NCI-H187 treated with DMSO at 0.1 percent for 48 hours (cell line): ENCODE results near the gene SLC22A17.

Experiments used
- DNase-seq: peaks from one replicate; lab custom pipeline; 2025; lab: John Stamatoyannopoulos, UW

SLC22A17 gene

DNA sequence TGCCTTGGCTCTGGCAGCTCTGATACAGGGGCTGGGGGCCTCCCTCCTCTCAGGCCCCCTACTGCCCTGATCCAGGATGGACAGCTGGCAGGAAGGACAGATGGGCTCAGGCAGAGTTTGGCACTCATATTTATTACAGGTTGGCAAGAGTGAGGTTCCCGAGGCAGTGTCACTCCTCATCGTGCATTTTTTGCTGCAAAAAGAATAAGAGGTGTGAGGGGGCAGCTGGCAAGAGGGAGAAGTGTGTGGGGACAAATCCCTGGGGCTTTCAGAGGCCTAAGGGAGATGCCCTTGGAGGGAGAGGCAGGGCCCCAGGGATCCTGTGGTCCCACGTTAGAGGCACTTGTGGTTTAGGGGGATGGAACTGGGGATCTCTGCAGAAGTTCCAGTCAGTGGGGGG lies 29.2 kb upstream of the SLC22A17 start:
- no peak for DNase-seq

DNA sequence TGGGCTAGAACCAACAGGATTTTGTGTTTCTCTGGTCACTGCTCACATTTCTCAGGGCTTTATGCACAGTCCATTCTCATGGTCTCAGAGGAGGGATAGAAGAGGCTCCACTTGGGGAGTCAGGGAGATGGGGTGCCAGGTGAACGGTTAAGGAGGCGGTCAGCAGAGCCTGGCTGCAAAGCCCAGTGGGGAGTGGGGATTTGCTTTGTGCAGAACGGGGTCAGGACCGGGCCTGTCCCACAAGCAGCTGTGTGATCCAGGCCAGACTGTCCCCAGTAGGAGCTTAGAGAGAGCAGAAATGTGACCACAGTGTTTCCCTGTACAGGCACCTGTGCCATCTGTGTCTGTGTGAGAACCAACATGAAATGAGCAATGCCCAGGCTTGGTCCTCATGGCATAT lies 28.3 kb upstream of the SLC22A17 start:
- DNase-seq, result no peak

DNA sequence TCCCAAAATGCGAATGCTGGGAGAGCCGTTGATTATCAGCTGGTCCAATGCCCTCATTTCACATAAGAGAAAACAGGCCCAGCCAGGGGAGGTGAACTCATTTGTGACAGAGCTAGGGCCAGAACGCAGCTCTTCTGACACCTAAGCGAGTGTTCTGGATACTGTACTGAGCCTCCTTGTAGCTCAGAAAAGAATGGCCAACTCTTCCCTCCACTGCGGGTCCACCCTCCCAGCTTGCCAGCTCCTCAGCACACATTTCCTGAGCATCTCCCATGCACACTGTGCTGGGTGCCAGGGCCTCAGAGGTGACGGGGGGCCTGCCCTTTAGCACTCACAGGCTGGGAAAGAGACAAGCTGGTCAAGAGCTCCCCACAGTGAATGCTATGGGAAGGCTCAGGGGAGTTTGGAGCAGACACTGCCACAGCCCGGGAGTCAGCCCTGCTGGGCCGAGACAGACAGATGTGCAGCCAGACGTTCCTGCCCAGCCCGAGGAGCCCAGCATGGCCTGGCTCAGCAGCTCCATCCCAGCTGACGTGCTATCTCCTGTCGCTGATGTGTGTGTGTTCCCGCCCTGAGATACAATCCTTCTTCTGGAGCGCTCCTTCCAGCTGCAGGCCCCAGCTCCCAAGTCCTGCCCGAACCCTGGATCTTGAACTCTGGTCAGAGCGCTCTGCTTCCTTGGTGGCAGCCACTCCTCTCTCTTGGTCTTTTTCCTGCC lies 27.7 kb upstream of the SLC22A17 start:
- DNase-seq, result no peak

DNA sequence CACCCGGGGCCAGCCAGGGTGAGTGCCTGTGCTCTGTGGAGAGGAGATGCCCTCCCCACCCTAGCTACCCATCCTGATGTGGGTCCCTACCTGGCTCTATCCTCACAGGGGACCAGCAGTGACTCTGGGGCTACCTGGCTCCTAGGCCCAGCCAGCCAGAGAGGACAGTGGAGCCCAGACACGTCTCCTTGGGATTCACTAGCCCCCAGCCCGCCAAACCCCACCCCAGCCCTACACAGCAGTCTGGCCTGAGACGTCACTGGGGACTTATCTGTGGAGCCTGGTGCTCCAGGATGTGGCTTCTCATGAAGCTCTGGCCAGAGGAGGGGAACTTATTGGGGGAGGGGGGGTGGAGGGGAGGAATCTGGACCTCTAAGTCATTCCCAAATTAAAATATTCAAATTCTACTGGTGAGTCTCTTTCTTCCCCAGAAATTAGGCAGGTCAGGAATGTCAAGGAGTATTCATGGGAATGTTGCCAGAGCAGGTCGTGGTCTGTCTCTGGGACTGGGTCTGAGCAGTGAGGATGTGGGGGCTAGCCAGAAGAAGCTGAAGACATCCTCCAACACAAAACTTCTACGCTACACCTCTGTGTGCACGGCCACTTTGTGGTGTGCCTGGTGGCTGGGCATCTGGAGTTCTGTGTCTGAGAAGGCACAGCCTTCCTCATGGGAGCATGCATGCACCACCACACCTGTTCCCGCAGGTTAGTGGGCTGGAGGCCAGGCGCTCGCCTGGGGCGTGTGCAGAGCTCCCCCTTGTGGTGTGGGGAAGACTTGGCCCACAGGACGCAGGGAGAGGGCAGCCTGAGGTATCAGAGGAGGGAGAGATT lies 26.9 kb upstream of the SLC22A17 start:
- DNase-seq, result no peak

- DNase-seq, result no peak
Observed at GRCh38 chr14:23378612-23379220, 26.0 kb upstream of the SLC22A17 start.

DNA sequence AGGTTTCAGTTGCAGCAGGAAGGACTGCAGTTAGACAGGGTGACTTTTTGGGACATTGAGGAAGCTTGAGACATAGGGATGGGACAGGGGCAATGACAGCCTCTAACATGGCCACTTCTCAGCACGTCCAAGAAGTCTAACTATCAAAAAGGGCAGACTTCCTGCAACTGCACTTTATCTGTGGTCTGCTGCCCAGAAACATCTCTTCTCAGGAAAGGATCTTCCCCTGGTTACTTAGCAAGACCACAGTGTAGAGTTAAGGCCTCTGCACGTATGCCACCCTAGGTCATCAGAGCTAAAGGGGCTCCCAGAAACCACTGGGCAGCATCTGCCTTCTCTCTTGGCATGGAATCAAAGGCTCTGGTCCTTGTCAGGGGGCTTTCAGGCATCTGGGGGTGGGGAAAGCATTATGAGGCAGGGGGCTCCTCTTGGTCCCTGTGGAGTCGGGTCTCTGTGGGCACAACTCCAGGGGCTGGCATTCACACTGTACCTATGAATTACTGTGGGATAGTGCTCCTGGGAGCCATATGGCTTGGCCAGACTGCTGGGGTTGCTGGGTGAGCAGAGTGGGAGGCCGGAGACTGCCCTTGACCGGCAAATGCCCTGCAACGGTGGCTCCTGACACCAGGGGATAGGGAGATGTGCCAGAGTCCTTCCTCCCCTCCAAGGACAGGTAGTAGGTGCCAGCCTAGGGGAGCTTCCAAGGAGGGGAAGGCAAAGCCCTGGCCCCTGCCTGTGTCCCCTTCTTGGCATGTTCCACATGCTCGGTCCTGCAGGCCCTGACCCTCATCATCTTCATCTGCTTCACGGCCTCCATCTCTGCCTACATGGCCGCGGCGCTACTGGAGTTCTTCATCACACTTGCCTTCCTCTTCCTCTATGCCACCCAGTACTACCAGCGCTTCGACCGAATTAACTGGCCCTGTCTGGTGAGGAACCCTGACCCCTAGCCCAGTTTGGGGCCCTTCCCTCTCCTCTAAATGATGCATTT lies 25.2 kb upstream of the SLC22A17 start:
- no peak for DNase-seq

GRCh38 chr14:23377198-23377550 lies 24.5 kb upstream of the SLC22A17 start:
- no peak for DNase-seq

GRCh38 chr14:23376482-23377197 lies 24.0 kb upstream of the SLC22A17 start, which contains the start of gene CMTM5:
Gene CMTM5, plus strand, starts transcription at chr14:23377046. Its CDS starts 206 bp downstream, at chr14:23377252.
- no peak for DNase-seq

- no peak for DNase-seq
Observed at GRCh38 chr14:23375527-23376251, 23.0 kb upstream of the SLC22A17 start.

DNA sequence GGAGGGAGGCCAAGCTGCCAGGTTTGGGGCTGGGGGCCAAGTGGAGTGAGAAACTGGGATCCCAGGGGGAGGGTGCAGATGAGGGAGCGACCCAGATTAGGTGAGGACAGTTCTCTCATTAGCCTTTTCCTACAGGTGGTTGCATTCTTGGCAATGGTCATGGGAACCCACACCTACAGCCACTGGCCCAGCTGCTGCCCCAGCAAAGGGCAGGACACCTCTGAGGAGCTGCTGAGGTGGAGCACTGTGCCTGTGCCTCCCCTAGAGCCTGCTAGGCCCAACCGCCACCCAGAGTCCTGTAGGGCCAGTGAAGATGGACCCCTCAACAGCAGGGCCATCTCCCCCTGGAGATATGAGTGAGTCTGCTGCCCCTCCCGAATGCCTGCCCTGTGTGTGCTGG lies 20.4 kb upstream of the SLC22A17 start:
- no peak for DNase-seq

DNA sequence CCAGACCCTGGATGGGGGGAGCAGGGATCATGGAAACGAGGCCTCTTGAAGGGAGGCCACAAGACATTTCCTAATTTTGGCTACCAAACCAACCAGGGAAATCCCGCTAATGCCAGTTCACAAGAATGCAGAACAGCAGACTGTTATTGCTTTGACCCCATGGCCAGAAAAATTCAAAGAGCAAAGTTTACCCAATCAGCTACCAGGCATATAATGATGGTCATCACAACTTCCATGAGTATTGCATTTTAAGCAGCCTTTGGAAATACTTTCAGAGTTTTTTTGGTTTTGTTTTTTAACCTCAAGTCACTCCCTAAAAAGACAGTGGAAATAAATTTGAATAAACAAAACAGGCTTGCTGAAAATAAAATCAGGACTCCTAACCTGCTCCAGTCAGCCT lies 19.8 kb upstream of the SLC22A17 start, which contains the start of gene IL25:
Gene IL25 (plus strand): TSS at position 301 of the 400 bp plus-strand sequence.
- no peak for DNase-seq

DNA sequence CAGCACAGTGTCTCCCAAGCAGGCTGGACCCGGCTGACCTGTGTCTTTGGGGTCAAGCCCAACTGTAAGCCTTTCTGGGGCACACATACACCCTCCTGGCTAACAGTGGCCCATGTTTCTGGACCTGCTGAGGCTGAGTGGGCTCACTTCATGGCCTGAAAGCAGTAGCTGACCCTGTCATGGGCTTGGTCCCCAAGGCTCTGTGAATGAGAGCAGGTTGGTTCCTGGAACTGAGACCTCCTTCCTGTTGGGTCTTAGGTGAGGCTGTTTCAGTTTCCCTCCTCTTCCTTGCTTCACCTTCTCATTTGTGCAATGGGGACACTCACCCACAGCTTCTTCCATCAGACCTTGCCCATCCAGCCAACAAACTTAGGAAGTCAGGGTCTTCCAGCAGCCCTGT lies 19.2 kb upstream of the SLC22A17 start:
- DNase-seq, result no peak

DNA sequence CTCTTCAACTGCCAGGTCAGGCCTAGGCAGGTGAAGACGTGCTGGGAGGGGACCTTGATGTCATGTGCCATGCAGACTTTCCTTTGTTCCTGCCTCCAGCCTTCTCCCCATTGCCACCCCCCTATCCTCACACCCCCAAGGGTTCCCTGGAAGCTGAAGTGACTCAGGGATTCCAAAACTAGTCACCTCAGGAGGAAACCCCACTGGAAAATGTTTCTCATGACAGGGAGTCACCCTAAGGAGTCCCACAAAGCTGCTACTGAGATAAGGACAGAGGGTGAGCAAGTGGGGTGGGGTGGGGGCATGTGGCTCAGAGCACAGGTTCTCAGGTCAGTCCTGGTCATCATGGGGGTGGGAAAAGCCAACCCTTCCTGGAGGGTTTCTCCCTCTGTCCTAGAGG lies 17.5 kb upstream of the SLC22A17 start:
- DNase-seq, result no peak

GRCh38 chr14:23366426-23366921 lies 13.8 kb upstream of the SLC22A17 start:
- no peak for DNase-seq

DNA sequence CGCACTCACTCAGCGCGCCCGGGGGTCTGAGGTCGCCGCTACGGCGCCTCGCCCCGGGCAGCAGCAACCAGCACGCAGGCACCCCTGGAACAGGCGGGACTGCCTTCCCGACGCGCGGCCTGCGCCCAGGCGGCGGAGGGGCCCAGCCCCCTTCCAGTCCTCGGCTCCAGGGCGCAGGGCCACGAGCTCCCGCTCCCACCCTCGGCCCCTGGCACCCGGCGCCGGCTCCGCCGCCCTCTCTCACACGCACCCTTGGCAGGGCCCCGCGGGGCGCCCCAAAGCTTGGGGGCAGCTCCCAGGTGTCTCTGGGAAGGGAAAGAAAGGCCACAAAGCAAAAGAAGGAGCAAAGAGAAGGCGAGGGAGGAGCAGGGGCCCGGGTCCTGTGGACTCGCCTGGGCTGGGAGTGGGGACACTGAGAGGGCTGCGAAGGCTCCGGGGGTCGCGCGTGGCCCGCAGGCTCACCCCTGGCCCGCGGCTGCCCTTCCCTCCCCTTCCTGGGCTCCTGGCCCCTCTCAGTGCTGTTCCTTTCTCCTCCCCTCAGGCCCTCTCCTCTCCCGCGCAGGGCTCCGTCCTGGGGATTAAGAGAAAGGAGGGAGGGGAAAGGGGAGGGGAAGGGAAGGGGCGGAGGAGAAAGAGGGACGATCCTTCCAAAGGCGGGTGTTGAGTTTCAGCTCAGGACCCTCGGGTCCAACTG lies 13.2 kb upstream of the SLC22A17 start:
- DNase-seq, result no peak

- no peak for DNase-seq
Observed at GRCh38 chr14:23365036-23365731, 12.5 kb upstream of the SLC22A17 start, which contains the start of gene EFS. Gene EFS, minus strand, starts transcription at chr14:23365172. Its CDS starts 147 bp downstream, at chr14:23365025.

GRCh38 chr14:23364164-23365035 lies 11.7 kb upstream of the SLC22A17 start:
- DNase-seq, result no peak

DNA sequence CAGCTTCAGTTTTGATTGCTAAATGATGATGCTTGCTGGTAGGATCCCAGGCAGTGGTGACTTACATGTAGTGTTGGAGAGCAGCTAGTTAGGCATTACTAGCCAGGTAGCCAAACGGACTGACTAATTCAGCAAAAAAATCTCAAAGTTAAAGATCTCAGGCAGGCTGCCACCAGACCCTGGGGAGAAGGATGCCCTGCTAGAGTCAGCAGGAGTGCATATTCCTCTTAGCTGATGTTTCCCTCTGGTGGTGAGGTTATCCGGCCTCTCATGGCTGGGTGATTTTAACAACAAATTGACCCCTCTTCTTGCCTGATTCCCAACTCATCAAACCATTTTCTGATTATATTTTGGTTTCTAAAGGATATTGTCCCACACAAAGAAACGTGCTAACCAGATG lies 9.5 kb upstream of the SLC22A17 start:
- no peak for DNase-seq
